Keratinocyte (primary cell): ENCODE measurements around the gene RNLS. TPM values are rescaled to one million over a fixed set of nuclear protein-coding genes. Genes with fewer than 3 reads are reported as not detected.

Experiments
- DNase-seq: peaks from one replicate; pipeline ENCODE4 v3.0.0-alpha.2; 2011; ENCODE audit warnings: low read depth, missing footprints, low spot score
- FAIRE-seq: peaks from 2 replicates; lab custom pipeline; 2011; peaks lifted over from hg19 to GRCh38; lab: Jason Lieb, UNC
- H2AFZ ChIP-seq: 2 replicates; pipeline ENCODE4 v1.6.0; 2012; ENCODE audit warnings: low read length, control low read depth, inconsistent platforms; ENCODE audit not compliant: control insufficient read depth
- H3K27ac ChIP-seq: 2 replicates; pipeline ENCODE4 v1.5.1; 2011; ENCODE audit warnings: low read length; ENCODE audit not compliant: control insufficient read depth, insufficient read depth
- H3K27me3 ChIP-seq: 3 replicates; pipeline ENCODE4 v1.6.0; 2011; ENCODE audit warnings: low read length; ENCODE audit not compliant: control insufficient read depth, insufficient read depth; ENCODE audit errors: extremely low read depth
- H3K36me3 ChIP-seq, 2 experiments: 2 replicates in 1 of 2; 3 replicates in 1 of 2; pipeline ENCODE4 v1.5.1; 2011; ENCODE audit warnings: low read length in 2 of 2, mild to moderate bottlenecking in 1 of 2; ENCODE audit not compliant: control insufficient read depth in 2 of 2, insufficient read depth in 2 of 2; ENCODE audit errors: extremely low read depth in 1 of 2
- H3K4me1 ChIP-seq: 3 replicates; pipeline ENCODE4 v1.5.1; 2011; ENCODE audit warnings: low read length; ENCODE audit not compliant: control insufficient read depth, insufficient read depth; ENCODE audit errors: extremely low read depth
- H3K4me2 ChIP-seq: 3 replicates; pipeline ENCODE4 v1.6.0; 2011; ENCODE audit warnings: low read depth, low read length; ENCODE audit not compliant: control insufficient read depth, insufficient read depth; ENCODE audit errors: extremely low read depth
- H3K4me3 ChIP-seq, 3 experiments: fragments of 200-600 bp in 1 of 3; sonication (generic) in 1 of 3; 2 replicates in 2 of 3; 3 replicates in 1 of 3; pipeline ENCODE4 v1.5.1; 2011 to 2016; ENCODE audit warnings: low read length in 3 of 3, mild to moderate bottlenecking in 3 of 3, control low read depth in 2 of 3, inconsistent platforms in 1 of 3, low read depth in 1 of 3, mixed read lengths in 1 of 3, mixed run types in 1 of 3, moderate library complexity in 1 of 3; ENCODE audit not compliant: control insufficient read depth in 2 of 3, insufficient read depth in 2 of 3; ENCODE audit errors: extremely low read depth in 1 of 3
- H3K79me2 ChIP-seq: 2 replicates; pipeline ENCODE4 v1.6.0; 2012; ENCODE audit warnings: low read length; ENCODE audit not compliant: control insufficient read depth, insufficient read depth
- H3K9ac ChIP-seq: 3 replicates; pipeline ENCODE4 v1.6.0; 2011; ENCODE audit warnings: low read length; ENCODE audit not compliant: control insufficient read depth, insufficient read depth; ENCODE audit errors: extremely low read depth
- H3K9me1 ChIP-seq: 3 replicates; pipeline ENCODE4 v1.6.0; 2011; ENCODE audit warnings: low read length; ENCODE audit not compliant: control insufficient read depth, insufficient read depth; ENCODE audit errors: extremely low read depth
- H3K9me3 ChIP-seq: 2 replicates; pipeline ENCODE4 v1.5.1; 2012; ENCODE audit warnings: low read depth, low read length; ENCODE audit not compliant: control insufficient read depth
- H4K20me1 ChIP-seq: 3 replicates; pipeline ENCODE4 v1.6.0; 2011; ENCODE audit warnings: low read length; ENCODE audit not compliant: control insufficient read depth, insufficient read depth; ENCODE audit errors: extremely low read depth
- EZH2 ChIP-seq: IDR thresholded peaks from one replicate; pipeline ENCODE4 v1.6.1; 2012; ENCODE audit warnings: inconsistent platforms, mild to moderate bottlenecking, low read length, moderate library complexity
- dilution Hi-C: fragments of 300-500 bp; cut with MboI; formaldehyde crosslinking; loops from one replicate; pipeline ENCODE4 v1.7.0; 2020; ENCODE audit warnings: low sequenced_read_pairs; ENCODE audit not compliant: extremely low pct_ligation_motif_present
- polyA plus RNA-seq, 5 experiments: library from polyadenylated mRNA; depleted of rRNA in 3 of 5; stranded (reverse) in 3 of 5; stranded (forward) in 1 of 5; unstranded in 1 of 5; fragments of >200 nt; gene quantifications; 1 replicate in 1 of 5; 2 replicates in 3 of 5; 3 replicates in 1 of 5; pipeline versions ENCODE4 v1.2.1 to v1.2.3, GENCODE V29; 2011 to 2012; ENCODE audit warnings: missing spikeins in 2 of 5, low read depth in 1 of 5, low replicate concordance in 1 of 5
- TF ChIP-seq, protein P1 (sequence below), 3 experiments: IDR thresholded peaks in 1 of 3; conservative IDR thresholded peaks in 1 of 3; optimal IDR thresholded peaks in 1 of 3; 2 replicates in 2 of 3; 3 replicates in 1 of 3; pipeline versions ENCODE3 to v1.5.1; 2011; ENCODE audit warnings: low read length in 3 of 3, mild to moderate bottlenecking in 3 of 3, moderate library complexity in 2 of 3, control low read depth in 1 of 3, inconsistent platforms in 1 of 3; ENCODE audit not compliant: insufficient read depth in 2 of 3; ENCODE audit errors: extremely low read depth in 1 of 3

Gene RNLS
- polyA plus RNA-seq, 1 donor (not counting 4 experiments of a cell fraction or from before 2014, with no cell fraction given), result 6.8 TPM

DNA sequence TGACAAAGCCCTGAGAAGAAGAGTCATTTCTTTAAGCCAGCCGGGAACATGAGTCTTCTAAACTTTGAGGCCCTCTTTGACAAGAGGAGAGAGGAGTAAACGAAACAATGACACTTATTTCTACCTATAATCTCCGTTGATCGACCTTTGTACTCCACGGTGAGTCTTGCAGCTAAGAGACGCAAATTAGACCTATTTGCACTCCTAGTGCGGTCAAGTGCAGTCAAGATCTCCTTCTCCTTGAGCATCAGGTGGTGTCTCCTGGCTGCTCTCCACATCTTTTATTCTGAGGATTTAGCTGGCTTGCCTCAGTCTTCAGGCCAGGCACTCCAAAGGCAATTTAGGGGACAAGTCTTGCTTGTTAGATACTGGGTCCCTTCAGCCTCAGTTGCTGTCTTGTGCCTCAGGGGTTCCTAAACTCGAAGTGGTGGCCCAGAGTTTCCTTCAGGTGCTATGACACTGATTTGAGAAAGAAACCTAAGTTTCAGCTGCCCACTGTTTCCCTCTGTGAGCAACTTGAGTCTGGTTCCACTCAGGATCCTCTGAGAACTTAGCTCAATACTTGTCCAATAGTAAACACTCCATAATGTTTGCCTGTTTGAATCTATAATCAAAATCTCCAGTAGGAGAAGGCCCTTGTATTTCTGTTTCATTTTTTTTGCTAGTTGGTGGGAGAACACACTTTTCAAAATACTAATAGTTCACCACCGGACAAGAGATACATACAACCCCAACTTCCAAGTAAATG lies 312.9 kb downstream of the RNLS start:
- no peaks in the 10 kb centered on the region for H3K36me3 ChIP-seq
- no peak overlapping the region for H3K9ac ChIP-seq
- no peaks in the 10 kb centered on the region for H4K20me1 ChIP-seq
- H3K9me1 ChIP-seq, result no peaks in the 10 kb centered on the region
- H3K4me1 ChIP-seq, result peaks cover 8% of the 10 kb centered on the region
- dilution Hi-C loops, result no loop called here
- H3K4me3 ChIP-seq, result no peak overlapping the region
- FAIRE-seq (no peak), DNase-seq (no peak)
- H3K9me3 ChIP-seq, result no peaks in the 10 kb centered on the region
- no peak overlapping the region for H2AFZ ChIP-seq
- TF ChIP-seq, protein P1, sequence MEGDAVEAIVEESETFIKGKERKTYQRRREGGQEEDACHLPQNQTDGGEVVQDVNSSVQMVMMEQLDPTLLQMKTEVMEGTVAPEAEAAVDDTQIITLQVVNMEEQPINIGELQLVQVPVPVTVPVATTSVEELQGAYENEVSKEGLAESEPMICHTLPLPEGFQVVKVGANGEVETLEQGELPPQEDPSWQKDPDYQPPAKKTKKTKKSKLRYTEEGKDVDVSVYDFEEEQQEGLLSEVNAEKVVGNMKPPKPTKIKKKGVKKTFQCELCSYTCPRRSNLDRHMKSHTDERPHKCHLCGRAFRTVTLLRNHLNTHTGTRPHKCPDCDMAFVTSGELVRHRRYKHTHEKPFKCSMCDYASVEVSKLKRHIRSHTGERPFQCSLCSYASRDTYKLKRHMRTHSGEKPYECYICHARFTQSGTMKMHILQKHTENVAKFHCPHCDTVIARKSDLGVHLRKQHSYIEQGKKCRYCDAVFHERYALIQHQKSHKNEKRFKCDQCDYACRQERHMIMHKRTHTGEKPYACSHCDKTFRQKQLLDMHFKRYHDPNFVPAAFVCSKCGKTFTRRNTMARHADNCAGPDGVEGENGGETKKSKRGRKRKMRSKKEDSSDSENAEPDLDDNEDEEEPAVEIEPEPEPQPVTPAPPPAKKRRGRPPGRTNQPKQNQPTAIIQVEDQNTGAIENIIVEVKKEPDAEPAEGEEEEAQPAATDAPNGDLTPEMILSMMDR (optimal IDR thresholded peaks at IDR 0.05 in 1 of 3, IDR thresholded peaks at IDR 0.05 in 1 of 3, conservative IDR thresholded peaks at IDR 0.05 in 1 of 3; ENCODE audit: extremely low read depth in 1 of 3, insufficient read depth in 2 of 3, low read length in 3 of 3), result no peak
- TF ChIP-seq EZH2, result no peak
- no peaks in the 10 kb centered on the region for H3K79me2 ChIP-seq
- H3K4me2 ChIP-seq, result no peak overlapping the region
- no peaks in the 10 kb centered on the region for H3K27me3 ChIP-seq
- H3K27ac ChIP-seq, result no peak overlapping the region

DNA sequence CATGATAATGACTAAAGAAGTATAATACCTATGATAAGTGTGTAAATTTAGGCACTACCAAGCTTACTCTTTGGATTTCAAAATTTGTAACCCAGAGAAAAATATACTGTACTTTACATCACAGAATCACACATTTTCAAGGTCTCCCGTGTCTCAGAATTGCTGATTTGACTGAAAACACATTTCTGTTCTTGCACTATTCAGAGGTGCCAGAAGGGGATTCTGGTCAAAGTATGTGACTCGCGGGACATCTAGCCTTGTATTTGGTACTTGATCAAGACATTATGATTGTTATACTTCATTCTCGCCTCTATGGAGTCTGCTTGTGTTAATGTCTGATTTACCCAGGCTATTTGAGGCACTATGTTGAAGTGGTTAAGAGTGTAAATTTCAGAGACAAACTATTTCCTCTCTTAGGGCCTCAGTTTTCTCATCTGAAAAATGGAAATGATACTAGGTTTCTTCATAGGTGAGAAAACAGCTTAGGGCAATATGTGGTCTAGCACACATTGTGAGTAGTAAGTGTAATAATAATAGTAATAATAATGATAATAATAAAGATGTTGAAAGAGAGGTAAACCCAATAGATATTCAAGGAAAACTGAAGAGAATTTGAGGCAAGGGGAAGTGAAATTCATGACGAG lies 320.4 kb downstream of the RNLS start:
- Histone ChIP-seq H2AFZ (no peak overlapping the region), H3K9ac (no peak overlapping the region), H3K4me1 (no peaks in the 10 kb centered on the region), H3K4me2 (no peak overlapping the region), H3K79me2 (no peaks in the 10 kb centered on the region), H3K36me3 (no peaks in the 10 kb centered on the region), H3K9me3 (no peaks in the 10 kb centered on the region), H3K9me1 (no peaks in the 10 kb centered on the region), H3K4me3 (no peak overlapping the region), H3K27ac (no peak overlapping the region), H4K20me1 (no peaks in the 10 kb centered on the region), H3K27me3 (no peaks in the 10 kb centered on the region)
- dilution Hi-C loops, result no loop called here
- TF ChIP-seq, protein P1 (optimal IDR thresholded peaks at IDR 0.05 in 1 of 3, IDR thresholded peaks at IDR 0.05 in 1 of 3, conservative IDR thresholded peaks at IDR 0.05 in 1 of 3; ENCODE audit: extremely low read depth in 1 of 3, insufficient read depth in 2 of 3, low read length in 3 of 3), result no peak
- no peak for TF ChIP-seq EZH2
- no peak for FAIRE-seq
- DNase-seq, result no peak
